WTC11 (cell line): Measurements from ENCODE around the gene PDIA6. TPM values are rescaled to one million over a fixed set of nuclear protein-coding genes. Genes with fewer than 3 reads are reported as not detected.

Experiments used
- ATAC-seq: fragments of 200-7000 bp; cut with Tn5 transposase; 2 replicates; pipeline ENCODE4 v1.10.0; 2021; ENCODE audit warnings: mild to moderate bottlenecking, moderate library complexity
- CTCF ChIA-PET: fragments of 300-600 bp; sonication (Branson Sonifier 250); formaldehyde crosslinking; loops from one replicate; lab custom pipeline; 2021; ENCODE audit warnings: antibody characterized with exemption; lab: Charles Lee
- POLR2A ChIA-PET: fragments of 350-600 bp; sonication (Branson Sonifier 250); formaldehyde crosslinking; loops from one replicate; lab custom pipeline; 2021; ENCODE audit warnings: antibody characterized with exemption; lab: Charles Lee
- DNase-seq: peaks from one replicate; pipeline ENCODE4 v3.0.0; 2021; ENCODE audit warnings: low spot score
- H3K27ac Mint-ChIP-seq: 2 replicates; pipeline ENCODE4 v1.8.0; 2021; ENCODE audit warnings: mixed read lengths
- H3K27me3 Mint-ChIP-seq: 2 replicates; pipeline ENCODE4 v1.8.0; 2021; ENCODE audit warnings: low read depth, mild to moderate bottlenecking, moderate library complexity, mixed read lengths
- H3K36me3 Mint-ChIP-seq: 2 replicates; pipeline ENCODE4 v1.8.0; 2021; ENCODE audit warnings: mixed read lengths
- H3K4me1 Mint-ChIP-seq: 2 replicates; pipeline ENCODE4 v1.8.0; 2022; ENCODE audit warnings: mixed read lengths
- H3K4me3 Mint-ChIP-seq: 2 replicates; pipeline ENCODE4 v1.8.0; 2021; ENCODE audit warnings: mild to moderate bottlenecking, moderate library complexity, mixed read lengths
- H3K9me3 Mint-ChIP-seq: 2 replicates; pipeline ENCODE4 v1.8.0; 2021; ENCODE audit warnings: mixed read lengths
- CREB1 ChIP-seq: sonication (generic); formaldehyde crosslinking; IDR thresholded peaks from 2 replicates; pipeline ENCODE4 v1.8.0; 2023; ENCODE audit warnings: mild to moderate bottlenecking, missing genetic modification reagents
- ETV6 ChIP-seq: sonication (generic); formaldehyde crosslinking; IDR thresholded peaks from 2 replicates; pipeline ENCODE4 v1.8.1; 2022; ENCODE audit warnings: mild to moderate bottlenecking, missing genetic modification reagents
- FOXK1 ChIP-seq: sonication (generic); formaldehyde crosslinking; IDR thresholded peaks from 2 replicates; pipeline ENCODE4 v1.8.0; 2022; ENCODE audit warnings: mild to moderate bottlenecking, moderate library complexity, missing genetic modification reagents
- FOXP1 ChIP-seq: sonication (generic); formaldehyde crosslinking; IDR thresholded peaks from 2 replicates; pipeline ENCODE4 v1.8.0; 2022; ENCODE audit warnings: missing genetic modification reagents, mild to moderate bottlenecking, moderate library complexity, borderline replicate concordance
- GABPB1 ChIP-seq: sonication (generic); formaldehyde crosslinking; IDR thresholded peaks from 2 replicates; pipeline ENCODE4 v1.8.1; 2023; ENCODE audit warnings: mild to moderate bottlenecking, missing genetic modification reagents
- JAZF1 ChIP-seq: fragments of 250-450 bp; sonication (Bioruptor Pico); IDR thresholded peaks from 2 replicates; pipeline ENCODE4 v1.9.0; 2021; ENCODE audit warnings: moderate library complexity, mild to moderate bottlenecking, inconsistent platforms
- KAT7 ChIP-seq: sonication (generic); formaldehyde crosslinking; IDR thresholded peaks from 2 replicates; pipeline ENCODE4 v1.8.1; 2023; ENCODE audit warnings: missing genetic modification reagents, mild to moderate bottlenecking, borderline replicate concordance
- PRRX2 ChIP-seq: fragments of 250-450 bp; sonication (Bioruptor Pico); IDR thresholded peaks from 2 replicates; pipeline ENCODE4 v1.8.0; 2021; ENCODE audit warnings: mild to moderate bottlenecking
- RORB ChIP-seq: fragments of 250-450 bp; sonication (Bioruptor Pico); IDR thresholded peaks from 2 replicates; pipeline ENCODE4 v1.9.0; 2021; ENCODE audit warnings: mild to moderate bottlenecking
- SOX15 ChIP-seq: fragments of 250-450 bp; sonication (Bioruptor Pico); IDR thresholded peaks from 2 replicates; pipeline ENCODE4 v1.9.0; 2021; ENCODE audit warnings: mild to moderate bottlenecking
- ZNF121 ChIP-seq: sonication (generic); formaldehyde crosslinking; IDR thresholded peaks from 2 replicates; pipeline ENCODE4 v1.8.0; 2023; ENCODE audit warnings: missing genetic modification reagents
- ZNF317 ChIP-seq: sonication (generic); formaldehyde crosslinking; IDR thresholded peaks from 2 replicates; pipeline ENCODE4 v1.8.1; 2023; ENCODE audit warnings: low read depth, mild to moderate bottlenecking, moderate library complexity, missing genetic modification reagents, borderline replicate concordance
- total RNA-seq: library from RNA; stranded (reverse); gene quantifications from 3 replicates; pipeline ENCODE4 v1.2.3, GENCODE V29; 2021
- TF ChIP-seq, protein P1 (sequence below): sonication (generic); formaldehyde crosslinking; IDR thresholded peaks from 2 replicates; pipeline ENCODE4 v1.8.0; 2023; ENCODE audit warnings: mild to moderate bottlenecking, missing genetic modification reagents
- TF ChIP-seq, protein P2 (sequence below): sonication (generic); formaldehyde crosslinking; IDR thresholded peaks from 2 replicates; pipeline ENCODE4 v1.8.1; 2022; ENCODE audit warnings: mild to moderate bottlenecking, moderate library complexity, missing genetic modification reagents
- TF ChIP-seq, protein P3 (sequence below): sonication (generic); formaldehyde crosslinking; IDR thresholded peaks from 2 replicates; pipeline ENCODE4 v1.8.1; 2022; ENCODE audit warnings: low read depth, mild to moderate bottlenecking, moderate library complexity, missing genetic modification reagents, borderline replicate concordance
- TF ChIP-seq, protein P4 (sequence below): sonication (generic); formaldehyde crosslinking; IDR thresholded peaks from 2 replicates; pipeline ENCODE4 v1.8.1; 2023; ENCODE audit warnings: mild to moderate bottlenecking, missing genetic modification reagents
- TF ChIP-seq, protein P5 (sequence below): sonication (generic); formaldehyde crosslinking; IDR thresholded peaks from 2 replicates; pipeline ENCODE4 v1.8.0; 2022; ENCODE audit warnings: mild to moderate bottlenecking, missing genetic modification reagents
- TF ChIP-seq, protein P6 (sequence below): sonication (generic); formaldehyde crosslinking; IDR thresholded peaks from 2 replicates; pipeline ENCODE4 v1.8.1; 2022; ENCODE audit warnings: mild to moderate bottlenecking, missing genetic modification reagents, moderate library complexity, borderline replicate concordance
- TF ChIP-seq, protein P7 (sequence below): fragments of 250-450 bp; sonication (Bioruptor Pico); IDR thresholded peaks from 2 replicates; pipeline ENCODE4 v1.9.0; 2021; ENCODE audit warnings: mild to moderate bottlenecking
- TF ChIP-seq, protein P8 (sequence below): sonication (generic); formaldehyde crosslinking; IDR thresholded peaks from 2 replicates; pipeline ENCODE4 v1.8.1; 2023; ENCODE audit warnings: mild to moderate bottlenecking, moderate library complexity, missing genetic modification reagents

PDIA6 gene
- total RNA-seq, 1 experiment from 2014 or later, result 331 TPM

DNA sequence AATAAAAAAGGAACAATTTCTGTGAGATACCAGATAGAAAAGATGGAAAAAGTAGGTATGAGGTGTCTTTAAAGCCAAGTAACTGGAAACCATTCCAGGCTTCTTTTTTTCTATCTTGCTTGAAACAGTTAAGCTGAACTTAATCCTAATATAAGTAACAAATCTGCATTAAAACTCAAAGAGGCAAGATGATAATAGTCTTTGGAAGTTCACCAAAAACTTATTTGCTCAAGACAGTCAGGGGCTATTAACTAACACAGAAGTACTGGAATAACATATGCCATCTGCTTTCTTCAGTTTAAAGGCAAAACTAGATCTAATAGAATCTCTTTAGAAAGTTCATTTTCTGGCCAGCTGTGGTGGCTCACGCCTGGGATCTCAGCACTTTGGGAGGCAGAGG is 18.8 kb downstream of the PDIA6 start (continued):
- TF ChIP-seq, protein P1, sequence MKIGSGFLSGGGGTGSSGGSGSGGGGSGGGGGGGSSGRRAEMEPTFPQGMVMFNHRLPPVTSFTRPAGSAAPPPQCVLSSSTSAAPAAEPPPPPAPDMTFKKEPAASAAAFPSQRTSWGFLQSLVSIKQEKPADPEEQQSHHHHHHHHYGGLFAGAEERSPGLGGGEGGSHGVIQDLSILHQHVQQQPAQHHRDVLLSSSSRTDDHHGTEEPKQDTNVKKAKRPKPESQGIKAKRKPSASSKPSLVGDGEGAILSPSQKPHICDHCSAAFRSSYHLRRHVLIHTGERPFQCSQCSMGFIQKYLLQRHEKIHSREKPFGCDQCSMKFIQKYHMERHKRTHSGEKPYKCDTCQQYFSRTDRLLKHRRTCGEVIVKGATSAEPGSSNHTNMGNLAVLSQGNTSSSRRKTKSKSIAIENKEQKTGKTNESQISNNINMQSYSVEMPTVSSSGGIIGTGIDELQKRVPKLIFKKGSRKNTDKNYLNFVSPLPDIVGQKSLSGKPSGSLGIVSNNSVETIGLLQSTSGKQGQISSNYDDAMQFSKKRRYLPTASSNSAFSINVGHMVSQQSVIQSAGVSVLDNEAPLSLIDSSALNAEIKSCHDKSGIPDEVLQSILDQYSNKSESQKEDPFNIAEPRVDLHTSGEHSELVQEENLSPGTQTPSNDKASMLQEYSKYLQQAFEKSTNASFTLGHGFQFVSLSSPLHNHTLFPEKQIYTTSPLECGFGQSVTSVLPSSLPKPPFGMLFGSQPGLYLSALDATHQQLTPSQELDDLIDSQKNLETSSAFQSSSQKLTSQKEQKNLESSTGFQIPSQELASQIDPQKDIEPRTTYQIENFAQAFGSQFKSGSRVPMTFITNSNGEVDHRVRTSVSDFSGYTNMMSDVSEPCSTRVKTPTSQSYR (CRISPR knock-in tag), result no peak

DNA sequence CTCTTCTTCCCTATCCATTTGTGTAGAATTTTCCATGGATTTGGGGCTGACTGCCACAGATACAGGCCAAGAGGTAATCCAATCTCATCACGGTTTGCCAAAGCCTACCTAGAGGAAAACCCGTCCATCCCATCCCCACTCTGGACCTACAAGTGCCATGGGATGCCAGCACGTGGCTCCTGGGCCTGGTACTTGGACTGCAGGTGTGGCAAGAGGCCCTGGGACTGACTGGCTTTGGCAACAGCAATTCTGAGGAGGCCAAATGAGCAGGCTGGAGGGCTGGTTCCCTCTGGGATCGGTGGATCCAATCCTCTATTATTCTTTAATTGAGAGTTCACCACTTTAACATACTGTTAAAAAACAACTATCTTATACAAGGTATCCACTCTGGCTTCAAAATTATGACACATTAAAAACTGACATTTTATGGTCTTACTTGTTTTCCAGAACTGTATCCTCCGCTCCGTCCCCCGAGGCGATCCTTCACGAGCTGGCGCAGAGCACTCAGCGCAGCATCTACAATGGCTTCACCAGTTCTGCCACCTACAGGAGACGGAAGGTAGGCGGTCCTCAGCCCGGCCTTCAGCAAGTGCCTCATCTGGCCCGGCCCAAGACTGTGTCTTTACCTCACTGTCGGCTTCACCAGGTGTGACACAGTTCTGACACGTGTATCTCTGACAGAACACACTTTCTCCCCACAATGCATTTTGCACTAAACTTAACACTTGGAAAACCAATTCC is 19.8 kb downstream of the PDIA6 start:
- no peak overlapping the region for H3K27ac Mint-ChIP-seq
- TF ChIP-seq, protein P2, sequence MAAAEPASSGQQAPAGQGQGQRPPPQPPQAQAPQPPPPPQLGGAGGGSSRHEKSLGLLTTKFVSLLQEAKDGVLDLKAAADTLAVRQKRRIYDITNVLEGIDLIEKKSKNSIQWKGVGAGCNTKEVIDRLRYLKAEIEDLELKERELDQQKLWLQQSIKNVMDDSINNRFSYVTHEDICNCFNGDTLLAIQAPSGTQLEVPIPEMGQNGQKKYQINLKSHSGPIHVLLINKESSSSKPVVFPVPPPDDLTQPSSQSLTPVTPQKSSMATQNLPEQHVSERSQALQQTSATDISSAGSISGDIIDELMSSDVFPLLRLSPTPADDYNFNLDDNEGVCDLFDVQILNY (CRISPR knock-in tag), result no peak
- no peak for TF ChIP-seq PRRX2 (CRISPR knock-in tag)
- TF ChIP-seq GABPB1 (CRISPR knock-in tag), result no peak
- no peak for TF ChIP-seq FOXK1 (CRISPR knock-in tag)
- no peak for TF ChIP-seq ETV6 (CRISPR knock-in tag)
- TF ChIP-seq SOX15 (CRISPR knock-in tag), result no peak
- TF ChIP-seq, protein P3, sequence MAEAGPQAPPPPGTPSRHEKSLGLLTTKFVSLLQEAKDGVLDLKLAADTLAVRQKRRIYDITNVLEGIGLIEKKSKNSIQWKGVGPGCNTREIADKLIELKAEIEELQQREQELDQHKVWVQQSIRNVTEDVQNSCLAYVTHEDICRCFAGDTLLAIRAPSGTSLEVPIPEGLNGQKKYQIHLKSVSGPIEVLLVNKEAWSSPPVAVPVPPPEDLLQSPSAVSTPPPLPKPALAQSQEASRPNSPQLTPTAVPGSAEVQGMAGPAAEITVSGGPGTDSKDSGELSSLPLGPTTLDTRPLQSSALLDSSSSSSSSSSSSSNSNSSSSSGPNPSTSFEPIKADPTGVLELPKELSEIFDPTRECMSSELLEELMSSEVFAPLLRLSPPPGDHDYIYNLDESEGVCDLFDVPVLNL (CRISPR knock-in tag), result no peak
- TF ChIP-seq, protein P4, sequence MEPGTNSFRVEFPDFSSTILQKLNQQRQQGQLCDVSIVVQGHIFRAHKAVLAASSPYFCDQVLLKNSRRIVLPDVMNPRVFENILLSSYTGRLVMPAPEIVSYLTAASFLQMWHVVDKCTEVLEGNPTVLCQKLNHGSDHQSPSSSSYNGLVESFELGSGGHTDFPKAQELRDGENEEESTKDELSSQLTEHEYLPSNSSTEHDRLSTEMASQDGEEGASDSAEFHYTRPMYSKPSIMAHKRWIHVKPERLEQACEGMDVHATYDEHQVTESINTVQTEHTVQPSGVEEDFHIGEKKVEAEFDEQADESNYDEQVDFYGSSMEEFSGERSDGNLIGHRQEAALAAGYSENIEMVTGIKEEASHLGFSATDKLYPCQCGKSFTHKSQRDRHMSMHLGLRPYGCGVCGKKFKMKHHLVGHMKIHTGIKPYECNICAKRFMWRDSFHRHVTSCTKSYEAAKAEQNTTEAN (CRISPR knock-in tag), result no peak
- ChIA-PET CTCF (interaction anchor here (0.7 kb wide), 1 partner anchor 19 kb away, joined by 3 read pairs; no protein-coding TSS in a partner anchor), POLR2A (no interaction called here)
- peak; percentile 95 for ATAC-seq
- no peaks in the 10 kb centered on the region for H3K4me1 Mint-ChIP-seq
- H3K9me3 Mint-ChIP-seq, result no peaks in the 10 kb centered on the region
- DNase-seq, result peak; percentile 50
- peaks cover 92% of the 10 kb centered on the region for H3K36me3 Mint-ChIP-seq
- no peak overlapping the region for H3K4me3 Mint-ChIP-seq
- no peaks in the 10 kb centered on the region for H3K27me3 Mint-ChIP-seq

DNA sequence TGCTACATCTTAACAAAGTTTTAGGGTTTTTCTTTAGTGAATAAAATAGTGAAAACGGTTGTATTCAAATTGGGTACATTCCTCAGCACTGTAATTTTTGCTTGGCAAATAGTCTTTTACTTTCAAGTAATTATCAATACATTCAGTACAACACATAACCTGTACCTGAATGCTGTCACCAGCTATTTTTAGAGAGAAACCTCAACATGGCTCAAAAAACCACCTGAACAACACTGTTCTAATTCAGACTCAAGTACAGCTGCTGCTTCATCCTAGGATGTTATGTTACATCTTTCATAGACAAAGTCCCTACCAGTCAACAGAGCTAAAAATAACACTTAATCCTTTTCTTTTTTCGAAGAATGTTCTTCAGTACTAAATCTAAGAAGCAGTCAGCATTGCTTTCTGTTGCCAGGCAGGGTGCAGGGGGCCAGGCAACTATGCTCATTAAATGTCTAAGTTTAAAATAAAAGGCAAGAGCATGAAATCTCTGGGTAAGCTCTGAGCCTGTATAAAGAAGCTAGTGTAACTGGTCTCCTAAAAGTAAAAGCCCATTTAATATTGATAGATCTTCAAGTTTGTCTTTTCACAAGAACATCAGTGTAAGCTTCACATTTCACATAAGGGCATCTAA is 20.5 kb downstream of the PDIA6 start:
- Mint-ChIP-seq H3K27me3 (no peaks in the 10 kb centered on the region), H3K9me3 (no peaks in the 10 kb centered on the region), H3K4me3 (no peak overlapping the region), H3K4me1 (no peaks in the 10 kb centered on the region), H3K36me3 (peaks cover 93% of the 10 kb centered on the region), H3K27ac (no peak overlapping the region)
- no peak for DNase-seq
- CTCF ChIA-PET, result no interaction called here
- POLR2A ChIA-PET, result no interaction called here
- ATAC-seq, result no peak
- TF ChIP-seq FOXP1 (CRISPR knock-in tag) (no peak), CREB1 (CRISPR knock-in tag) (no peak), RORB (no peak), KAT7 (CRISPR knock-in tag) (no peak), ZNF317 (CRISPR knock-in tag) (no peak), JAZF1 (CRISPR knock-in tag) (no peak), ZNF121 (no peak)
- TF ChIP-seq, protein P5, sequence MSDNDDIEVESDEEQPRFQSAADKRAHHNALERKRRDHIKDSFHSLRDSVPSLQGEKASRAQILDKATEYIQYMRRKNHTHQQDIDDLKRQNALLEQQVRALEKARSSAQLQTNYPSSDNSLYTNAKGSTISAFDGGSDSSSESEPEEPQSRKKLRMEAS (CRISPR knock-in tag), result no peak
- TF ChIP-seq, protein P6, sequence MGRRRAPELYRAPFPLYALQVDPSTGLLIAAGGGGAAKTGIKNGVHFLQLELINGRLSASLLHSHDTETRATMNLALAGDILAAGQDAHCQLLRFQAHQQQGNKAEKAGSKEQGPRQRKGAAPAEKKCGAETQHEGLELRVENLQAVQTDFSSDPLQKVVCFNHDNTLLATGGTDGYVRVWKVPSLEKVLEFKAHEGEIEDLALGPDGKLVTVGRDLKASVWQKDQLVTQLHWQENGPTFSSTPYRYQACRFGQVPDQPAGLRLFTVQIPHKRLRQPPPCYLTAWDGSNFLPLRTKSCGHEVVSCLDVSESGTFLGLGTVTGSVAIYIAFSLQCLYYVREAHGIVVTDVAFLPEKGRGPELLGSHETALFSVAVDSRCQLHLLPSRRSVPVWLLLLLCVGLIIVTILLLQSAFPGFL, result no peak
- TF ChIP-seq, protein P7, sequence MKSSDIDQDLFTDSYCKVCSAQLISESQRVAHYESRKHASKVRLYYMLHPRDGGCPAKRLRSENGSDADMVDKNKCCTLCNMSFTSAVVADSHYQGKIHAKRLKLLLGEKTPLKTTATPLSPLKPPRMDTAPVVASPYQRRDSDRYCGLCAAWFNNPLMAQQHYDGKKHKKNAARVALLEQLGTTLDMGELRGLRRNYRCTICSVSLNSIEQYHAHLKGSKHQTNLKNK, result no peak
- TF ChIP-seq, protein P8, sequence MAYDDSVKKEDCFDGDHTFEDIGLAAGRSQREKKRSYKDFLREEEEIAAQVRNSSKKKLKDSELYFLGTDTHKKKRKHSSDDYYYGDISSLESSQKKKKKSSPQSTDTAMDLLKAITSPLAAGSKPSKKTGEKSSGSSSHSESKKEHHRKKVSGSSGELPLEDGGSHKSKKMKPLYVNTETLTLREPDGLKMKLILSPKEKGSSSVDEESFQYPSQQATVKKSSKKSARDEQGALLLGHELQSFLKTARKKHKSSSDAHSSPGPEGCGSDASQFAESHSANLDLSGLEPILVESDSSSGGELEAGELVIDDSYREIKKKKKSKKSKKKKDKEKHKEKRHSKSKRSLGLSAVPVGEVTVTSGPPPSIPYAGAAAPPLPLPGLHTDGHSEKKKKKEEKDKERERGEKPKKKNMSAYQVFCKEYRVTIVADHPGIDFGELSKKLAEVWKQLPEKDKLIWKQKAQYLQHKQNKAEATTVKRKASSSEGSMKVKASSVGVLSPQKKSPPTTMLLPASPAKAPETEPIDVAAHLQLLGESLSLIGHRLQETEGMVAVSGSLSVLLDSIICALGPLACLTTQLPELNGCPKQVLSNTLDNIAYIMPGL (CRISPR knock-in tag), result no peak
